Osteoblast (primary cell): ENCODE measurements around the gene COA8. TPM values are rescaled to one million over a fixed set of nuclear protein-coding genes. Genes with fewer than 3 reads are reported as not detected.

Source experiments
- DNase-seq: peaks from one replicate; pipeline ENCODE4 v3.0.0; 2011; ENCODE audit warnings: low spot score, mixed read lengths; ENCODE audit not compliant: insufficient read length; ENCODE audit errors: missing footprints
- H2AFZ ChIP-seq: 2 replicates; pipeline ENCODE4 v1.6.0; 2011; ENCODE audit warnings: mild to moderate bottlenecking, low read length
- H3K27ac ChIP-seq: 2 replicates; pipeline ENCODE4 v1.5.1; 2011; ENCODE audit warnings: mild to moderate bottlenecking, low read depth, low read length, moderate library complexity
- H3K27me3 ChIP-seq: 2 replicates; pipeline ENCODE4 v1.6.0; 2012; ENCODE audit warnings: mild to moderate bottlenecking, control low read depth, inconsistent platforms, low read length, moderate library complexity; ENCODE audit not compliant: insufficient read depth
- H3K36me3 ChIP-seq: 2 replicates; pipeline ENCODE4 v1.5.1; 2011; ENCODE audit warnings: mild to moderate bottlenecking, low read length, control low read depth, moderate library complexity; ENCODE audit not compliant: insufficient read depth
- H3K4me1 ChIP-seq: 2 replicates; pipeline ENCODE4 v1.5.1; 2011; ENCODE audit warnings: mild to moderate bottlenecking, low read length, control low read depth, moderate library complexity; ENCODE audit not compliant: insufficient read depth
- H3K4me2 ChIP-seq: 2 replicates; pipeline ENCODE4 v1.6.0; 2011; ENCODE audit warnings: mild to moderate bottlenecking, low read length; ENCODE audit not compliant: insufficient read depth
- H3K4me3 ChIP-seq: fragments of 200-600 bp; sonication (generic); 3 replicates; pipeline ENCODE4 v1.5.1; 2012; ENCODE audit warnings: mild to moderate bottlenecking, low read length, inconsistent platforms; ENCODE audit not compliant: insufficient read depth
- H3K79me2 ChIP-seq: 2 replicates; pipeline ENCODE4 v1.6.0; 2012; ENCODE audit warnings: mild to moderate bottlenecking, low read length, control low read depth, inconsistent platforms; ENCODE audit not compliant: insufficient read depth
- H3K9me3 ChIP-seq: 2 replicates; pipeline ENCODE4 v1.5.1; 2011; ENCODE audit warnings: low read depth, low read length, control low read depth
- H4K20me1 ChIP-seq: 2 replicates; pipeline ENCODE4 v1.6.0; 2012; ENCODE audit warnings: mild to moderate bottlenecking, low read length, control low read depth; ENCODE audit not compliant: insufficient read depth
- CTCF ChIP-seq: IDR thresholded peaks from 2 replicates; pipeline ENCODE4 v1.5.1; 2011; ENCODE audit warnings: mild to moderate bottlenecking, low read depth, low read length, moderate library complexity; ENCODE audit errors: extremely low read depth
- total RNA-seq: library from RNA; depleted of rRNA; stranded (reverse); fragments of >200 nt; gene quantifications from 2 replicates; pipeline ENCODE4 v1.2.3, GENCODE V29; 2012

Gene COA8
- total RNA-seq, 1 donor, result 24.6 TPM

DNA sequence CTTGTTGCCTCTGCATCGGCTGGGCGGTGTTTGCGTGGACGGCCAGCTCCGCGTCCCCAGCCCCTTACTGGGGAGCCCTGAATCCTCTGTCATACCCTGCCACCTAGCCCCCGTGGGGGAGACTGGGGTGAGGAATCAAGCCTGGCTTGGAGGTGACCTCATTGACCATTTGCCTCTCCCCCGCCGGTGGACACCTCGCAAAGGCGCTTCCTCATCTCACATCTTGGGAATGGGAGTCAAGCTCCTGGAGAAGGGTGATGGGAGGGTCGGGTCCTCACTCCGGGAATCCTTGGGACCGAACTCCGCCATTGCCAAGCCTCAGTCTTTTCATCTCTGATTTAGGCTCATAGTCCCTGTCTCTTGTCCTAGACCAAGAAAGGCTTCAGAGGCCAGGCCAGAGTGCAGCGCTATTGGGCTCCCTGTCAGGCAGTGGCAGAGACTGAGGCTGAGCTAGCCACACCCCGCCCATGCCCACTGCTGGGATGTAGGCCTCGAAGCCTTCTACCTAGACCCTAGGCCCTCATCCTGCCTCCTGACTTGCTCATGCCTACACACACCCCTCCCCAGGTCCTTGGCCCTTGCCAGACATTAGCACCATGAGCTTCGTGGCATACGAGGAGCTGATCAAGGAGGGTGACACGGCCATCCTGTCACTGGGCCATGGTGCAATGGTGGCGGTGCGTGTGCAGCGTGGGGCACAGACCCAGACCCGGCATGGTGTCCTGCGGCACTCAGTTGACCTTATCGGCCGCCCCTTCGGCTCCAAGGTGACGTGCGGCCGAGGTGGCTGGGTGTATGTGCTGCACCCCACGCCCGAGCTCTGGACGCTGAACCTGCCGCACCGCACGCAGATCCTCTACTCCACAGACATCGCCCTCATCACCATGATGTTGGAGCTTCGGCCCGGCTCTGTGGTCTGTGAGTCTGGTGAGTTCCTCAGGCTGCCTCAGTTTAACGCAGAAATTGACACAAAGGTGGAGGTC lies 33.1 kb upstream of the COA8 start:
- peak; percentile 86 for DNase-seq
- TF ChIP-seq CTCF, result no peak
- Histone ChIP-seq H3K4me1 (peaks cover 25% of the 10 kb centered on the region), H3K4me3 (peak overlapping the region; percentile 92), H4K20me1 (peaks cover 23% of the 10 kb centered on the region), H3K79me2 (peaks cover 40% of the 10 kb centered on the region), H3K9me3 (no peaks in the 10 kb centered on the region), H3K27ac (peak overlapping the region; percentile 68), H3K27me3 (no peaks in the 10 kb centered on the region), H3K36me3 (peaks cover 4% of the 10 kb centered on the region), H3K4me2 (peak overlapping the region; percentile 86), H2AFZ (peak overlapping the region; percentile 56)

- H3K4me1 ChIP-seq, result peaks cover 25% of the 10 kb centered on the region
- H3K27me3 ChIP-seq, result no peaks in the 10 kb centered on the region
- H2AFZ ChIP-seq, result no peak overlapping the region
- H3K36me3 ChIP-seq, result peaks cover 8% of the 10 kb centered on the region
- peak; percentile 93 for DNase-seq
- H3K4me2 ChIP-seq, result peak overlapping the region; percentile 86
- H4K20me1 ChIP-seq, result peaks cover 23% of the 10 kb centered on the region
- no peaks in the 10 kb centered on the region for H3K9me3 ChIP-seq
- H3K27ac ChIP-seq, result no peak overlapping the region
- H3K4me3 ChIP-seq, result no peak overlapping the region
- peaks cover 40% of the 10 kb centered on the region for H3K79me2 ChIP-seq
- TF ChIP-seq CTCF, result no peak
Measured at GRCh38 chr14:103530390-103530789, 32.4 kb upstream of the COA8 start.

GRCh38 chr14:103530831-103531230 lies 31.9 kb upstream of the COA8 start:
- Histone ChIP-seq H3K4me1 (peaks cover 25% of the 10 kb centered on the region), H4K20me1 (peaks cover 23% of the 10 kb centered on the region), H3K4me3 (no peak overlapping the region), H3K27me3 (no peaks in the 10 kb centered on the region), H3K4me2 (no peak overlapping the region), H3K27ac (no peak overlapping the region), H3K9me3 (no peaks in the 10 kb centered on the region), H3K36me3 (peaks cover 8% of the 10 kb centered on the region), H2AFZ (no peak overlapping the region), H3K79me2 (peaks cover 40% of the 10 kb centered on the region)
- TF ChIP-seq CTCF, result no peak
- peak; percentile 81 for DNase-seq

GRCh38 chr14:103531421-103532215 lies 31.1 kb upstream of the COA8 start:
- H3K36me3 ChIP-seq, result peaks cover 8% of the 10 kb centered on the region

More at GRCh38 chr14:103531421-103532215, 31.1 kb upstream of the COA8 start:
- Histone ChIP-seq H4K20me1 (peaks cover 23% of the 10 kb centered on the region), H3K79me2 (peaks cover 40% of the 10 kb centered on the region), H2AFZ (no peak overlapping the region), H3K27ac (no peak overlapping the region), H3K4me3 (no peak overlapping the region), H3K4me2 (no peak overlapping the region), H3K9me3 (no peaks in the 10 kb centered on the region), H3K4me1 (peaks cover 25% of the 10 kb centered on the region), H3K27me3 (no peaks in the 10 kb centered on the region)
- TF ChIP-seq CTCF, result no peak
- peak; percentile 65 for DNase-seq
